Activated CD8-positive, alpha-beta T cell treated with anti-CD3 and anti-CD28 coated beads for 36 hours (primary cell): ENCODE measurements around the gene EHMT1. TPM values are rescaled to one million over a fixed set of nuclear protein-coding genes. Genes with fewer than 3 reads are reported as not detected.

Experiments used
- ATAC-seq: fragments of 200-7000 bp; cut with Tn5 transposase; one replicate; pipeline ENCODE4 v1.10.0; 2021; ENCODE audit warnings: mild to moderate bottlenecking, moderate library complexity
- CTCF ChIA-PET: fragments of 350-600 bp; sonication (Branson Sonifier 250); formaldehyde crosslinking; loops from one replicate; lab custom pipeline; 2021; ENCODE audit warnings: antibody characterized with exemption; lab: Charles Lee
- POLR2A ChIA-PET: fragments of 350-600 bp; sonication (Branson Sonifier 250); formaldehyde crosslinking; loops from one replicate; lab custom pipeline; 2021; ENCODE audit warnings: antibody characterized with exemption; lab: Charles Lee
- DNase-seq: peaks from one replicate; pipeline ENCODE4 v3.0.0-alpha.2; 2020
- H3K27ac Mint-ChIP-seq: one replicate; pipeline ENCODE4 v1.8.0; 2021; ENCODE audit warnings: mild to moderate bottlenecking, mixed read lengths
- H3K27me3 Mint-ChIP-seq: one replicate; pipeline ENCODE4 v1.8.0; 2021; ENCODE audit warnings: mixed read lengths
- H3K36me3 Mint-ChIP-seq: one replicate; pipeline ENCODE4 v1.8.0; 2021; ENCODE audit warnings: low read depth, mixed read lengths
- H3K4me1 Mint-ChIP-seq: one replicate; pipeline ENCODE4 v1.8.0; 2021; ENCODE audit warnings: low read depth, mixed read lengths
- H3K4me3 Mint-ChIP-seq: one replicate; pipeline ENCODE4 v1.8.0; 2021; ENCODE audit warnings: mild to moderate bottlenecking, moderate library complexity, mixed read lengths
- H3K9me3 Mint-ChIP-seq: one replicate; pipeline ENCODE4 v1.8.0; 2021; ENCODE audit warnings: mixed read lengths
- CTCF ChIP-seq: fragments of 200-600 bp; IDR thresholded peaks from one replicate; pipeline ENCODE4 v1.8.0; 2022; ENCODE audit warnings: antibody characterized with exemption, mild to moderate bottlenecking
- intact Hi-C: fragments of 100-400 bp; cut with micrococcal nuclease; formaldehyde crosslinking; loops from one replicate; pipeline ENCODE4 v1.10.0; 2022
- total RNA-seq, 2 experiments: library from RNA; stranded (reverse); gene quantifications; one replicate each; pipeline ENCODE4 v1.2.3, GENCODE V29; 2021

EHMT1 gene
- total RNA-seq, 2 experiments from 2014 or later, result 62.1 to 67.1 TPM

DNA sequence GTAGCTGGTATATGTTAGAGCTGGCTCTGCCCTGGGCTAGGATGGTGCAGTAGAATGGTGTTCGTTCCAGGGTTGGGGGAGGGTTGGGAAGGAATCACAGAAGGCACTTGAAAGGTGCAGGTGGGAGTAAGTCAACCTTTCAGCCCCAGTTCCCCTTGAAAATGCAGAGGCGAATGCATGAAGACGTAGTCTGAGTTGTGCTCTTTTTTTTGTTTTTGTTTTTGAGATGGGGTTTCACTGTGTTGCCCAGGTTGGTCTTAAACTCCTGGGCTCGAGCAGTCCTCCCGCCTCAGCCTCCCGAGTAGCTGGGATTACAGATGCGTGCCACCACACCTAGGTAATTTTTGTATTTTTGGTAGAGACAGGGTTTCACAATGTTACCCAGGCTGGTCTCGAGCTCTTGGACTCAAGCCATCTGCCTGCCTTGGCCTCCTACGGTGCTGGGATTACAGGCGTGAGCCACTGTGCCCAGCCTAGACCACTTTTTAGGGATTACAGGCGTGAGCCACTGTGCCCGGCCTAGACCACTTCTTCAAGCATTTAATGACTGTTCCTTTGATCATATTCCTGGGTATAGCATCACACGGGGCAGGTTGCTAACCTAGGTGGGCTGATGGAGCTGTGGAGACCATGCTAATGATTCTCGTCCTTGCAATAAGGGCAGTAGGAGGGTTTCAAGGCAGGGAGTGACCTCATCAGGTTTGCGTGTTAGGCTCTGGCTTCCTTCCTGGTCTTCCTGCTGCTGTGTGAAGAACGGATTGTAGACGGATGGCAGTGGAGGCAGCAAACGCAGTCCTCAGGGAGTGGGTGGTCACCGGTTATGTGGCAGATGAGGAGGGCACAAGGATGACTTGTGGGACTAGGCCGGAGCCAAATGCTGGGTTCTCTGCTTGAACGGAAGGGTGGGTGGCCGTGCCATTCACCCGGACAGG, 13.7 kb downstream of the EHMT1 start:
- peaks cover 16% of the 10 kb centered on the region for H3K36me3 Mint-ChIP-seq
- TF ChIP-seq CTCF, result no peak
- peaks cover 51% of the 10 kb centered on the region for H3K4me1 Mint-ChIP-seq
- CTCF ChIA-PET, result interaction anchor here (1.6 kb wide), 1 partner anchor 12 kb away, joined by 3 read pairs; no protein-coding TSS in a partner anchor
- no peak overlapping the region for H3K4me3 Mint-ChIP-seq
- POLR2A ChIA-PET, result no interaction called here
- DNase-seq, result no peak
- H3K9me3 Mint-ChIP-seq, result no peaks in the 10 kb centered on the region
- no peaks in the 10 kb centered on the region for H3K27me3 Mint-ChIP-seq
- no peak for ATAC-seq
- H3K27ac Mint-ChIP-seq, result no peak overlapping the region
- intact Hi-C loops, result no loop called here

DNA sequence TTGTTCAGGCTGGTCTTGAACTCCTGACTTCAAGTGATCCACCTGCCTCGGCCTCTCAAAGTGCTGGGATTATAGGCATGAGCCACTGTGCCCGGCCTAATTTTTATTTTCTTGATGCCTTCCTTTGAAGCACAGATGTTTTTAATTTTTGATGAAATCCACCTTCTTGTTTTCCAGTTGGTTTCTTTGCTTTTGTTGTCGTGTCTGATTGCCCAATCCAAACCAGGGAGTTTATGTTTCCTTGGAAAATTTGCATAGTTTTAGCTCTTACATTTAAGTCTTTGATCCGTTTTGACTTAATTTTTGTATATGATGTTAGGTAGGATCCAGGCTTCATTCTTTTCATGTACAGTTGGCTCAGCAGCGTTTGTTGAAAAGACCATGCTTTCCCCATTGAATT, 15.2 kb downstream of the EHMT1 start:
- Mint-ChIP-seq H3K9me3 (no peaks in the 10 kb centered on the region), H3K27ac (no peak overlapping the region), H3K27me3 (no peaks in the 10 kb centered on the region), H3K4me1 (peaks cover 42% of the 10 kb centered on the region), H3K36me3 (peaks cover 15% of the 10 kb centered on the region), H3K4me3 (no peak overlapping the region)
- DNase-seq, result no peak
- ATAC-seq, result no peak
- TF ChIP-seq CTCF, result no peak
- POLR2A ChIA-PET, result no interaction called here
- CTCF ChIA-PET, result interaction anchor here (1.6 kb wide), 1 partner anchor 14 kb away, joined by 3 read pairs; no protein-coding TSS in a partner anchor
- intact Hi-C loops, result no loop called here

DNA sequence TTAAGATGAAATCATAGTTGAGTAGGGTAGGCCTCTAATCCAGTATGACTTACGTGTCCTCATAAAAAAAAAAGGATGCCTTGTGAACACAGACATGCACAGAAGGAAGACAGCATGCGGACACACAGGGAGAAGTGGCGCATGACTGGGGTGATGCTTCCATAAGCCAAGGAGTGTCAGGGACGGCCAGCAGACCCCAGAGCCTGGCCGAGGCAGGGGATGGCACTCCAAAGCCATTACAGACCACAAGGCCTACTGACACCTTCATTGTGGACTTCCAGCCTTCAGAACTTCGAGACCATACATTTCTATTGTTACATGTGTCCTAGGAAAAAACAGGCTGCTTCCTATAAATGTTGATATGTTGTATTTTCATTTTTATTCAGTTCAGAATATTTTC, 19.9 kb downstream of the EHMT1 start:
- no peaks in the 10 kb centered on the region for H3K9me3 Mint-ChIP-seq
- H3K36me3 Mint-ChIP-seq, result peaks cover 28% of the 10 kb centered on the region
- ATAC-seq (no peak), DNase-seq (no peak)
- H3K27me3 Mint-ChIP-seq, result no peaks in the 10 kb centered on the region
- H3K27ac Mint-ChIP-seq, result peak overlapping the region; percentile 86
- H3K4me3 Mint-ChIP-seq, result peak overlapping the region; percentile 74
- H3K4me1 Mint-ChIP-seq, result peaks cover 34% of the 10 kb centered on the region
- intact Hi-C loops, result no loop called here
- POLR2A ChIA-PET, result interaction anchor here (1.4 kb wide), 1 partner anchor 9 kb away, joined by 5 read pairs; no protein-coding TSS in a partner anchor
- no peak for TF ChIP-seq CTCF
- CTCF ChIA-PET, result no interaction called here

- no peak for TF ChIP-seq CTCF
- H3K4me1 Mint-ChIP-seq, result peaks cover 33% of the 10 kb centered on the region
Measured at GRCh38 chr9:137639303-137640051, 20.7 kb downstream of the EHMT1 start.

More at GRCh38 chr9:137639303-137640051, 20.7 kb downstream of the EHMT1 start:
- Mint-ChIP-seq H3K27ac (peak overlapping the region; percentile 86), H3K27me3 (no peaks in the 10 kb centered on the region), H3K36me3 (peaks cover 32% of the 10 kb centered on the region), H3K9me3 (no peaks in the 10 kb centered on the region), H3K4me3 (peak overlapping the region; percentile 74)
- POLR2A ChIA-PET, result interaction anchor here (0.6 to 1.1 kb wide), 2 partner anchors 18 to 25 kb away, joined by 3 read pairs; no protein-coding TSS in a partner anchor
- DNase-seq, result no peak
- CTCF ChIA-PET, result no interaction called here
- intact Hi-C loops, result no loop called here
- ATAC-seq, result peak; percentile 88
